G401 (cell line): ENCODE results near the gene CALCA. TPM values are rescaled to one million over a fixed set of nuclear protein-coding genes. Genes with fewer than 3 reads are reported as not detected.

ENCODE experiments used
- DNase-seq: peaks from one replicate; pipeline ENCODE4 v3.0.0-alpha.2; 2015; ENCODE audit warnings: low spot score
- in situ Hi-C: cut with HindIII; loops from 2 replicates; pipeline ENCODE4 v1.10.0; 2016; ENCODE audit warnings: low sequenced_read_pairs, mixed read lengths
- total RNA-seq: library from RNA; depleted of rRNA; stranded (reverse); fragments of >200 nt; shearing (Covaris generic); gene quantifications from 2 replicates; pipeline ENCODE4 v1.2.3, GENCODE V29; 2014; rRNA removed

The CALCA gene
- total RNA-seq, 1 experiment from 2014 or later: not detected

DNA sequence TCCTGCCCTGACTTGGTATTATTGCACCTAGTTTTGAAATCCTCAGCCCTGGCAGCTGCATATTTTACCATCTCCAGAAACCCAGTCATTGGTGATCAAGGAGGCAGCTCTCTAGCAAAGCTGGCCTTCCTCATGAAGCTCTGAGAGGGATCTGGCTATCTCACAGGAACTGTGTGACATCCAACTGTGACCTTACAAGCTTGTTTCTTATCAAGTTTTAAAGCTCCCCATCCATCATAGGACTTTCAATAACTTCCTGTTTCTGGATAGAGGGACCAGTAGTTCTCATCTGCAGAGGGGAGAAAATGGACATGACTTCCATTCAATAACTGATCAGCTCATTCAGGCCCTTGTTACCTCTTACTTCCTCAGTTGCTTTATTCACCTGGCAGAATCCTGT, 18.2 kb downstream of the CALCA start:
- in situ Hi-C loops: no loop called here
- no peak for DNase-seq

DNA sequence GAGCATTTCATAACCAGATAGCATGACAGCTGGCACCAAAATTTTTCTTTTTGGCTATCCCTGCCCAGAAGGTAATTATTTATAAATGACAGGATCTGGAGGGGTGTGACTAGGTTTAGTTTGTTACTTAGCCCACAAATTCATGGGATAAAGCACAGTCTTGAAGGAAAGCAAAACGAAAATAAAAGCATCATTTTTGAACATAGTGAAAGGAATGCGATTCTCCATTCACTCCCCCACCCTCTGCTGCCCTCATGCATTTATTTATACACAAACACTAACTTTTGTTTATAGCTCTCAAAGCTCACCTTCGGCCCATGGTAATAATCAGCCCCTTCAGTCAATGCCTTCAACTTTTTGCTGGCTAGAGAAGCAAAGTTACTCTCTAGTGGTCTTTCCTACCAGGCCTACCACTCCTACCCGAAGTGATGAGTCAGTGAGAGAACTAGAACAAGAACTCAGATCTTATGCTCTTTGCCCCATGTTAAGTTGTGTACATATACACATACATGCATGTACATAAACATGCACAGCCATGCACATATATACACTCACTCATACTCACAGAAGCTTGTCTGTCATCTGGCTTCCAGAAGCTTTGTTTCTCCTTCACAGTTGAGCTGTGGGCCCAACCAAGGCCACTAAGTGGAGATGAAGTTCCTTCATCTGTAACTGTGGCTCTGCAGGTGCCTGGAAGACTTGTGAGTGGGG, 22.6 kb downstream of the CALCA start:
- no peak for DNase-seq
- in situ Hi-C loops: no loop called here

DNA sequence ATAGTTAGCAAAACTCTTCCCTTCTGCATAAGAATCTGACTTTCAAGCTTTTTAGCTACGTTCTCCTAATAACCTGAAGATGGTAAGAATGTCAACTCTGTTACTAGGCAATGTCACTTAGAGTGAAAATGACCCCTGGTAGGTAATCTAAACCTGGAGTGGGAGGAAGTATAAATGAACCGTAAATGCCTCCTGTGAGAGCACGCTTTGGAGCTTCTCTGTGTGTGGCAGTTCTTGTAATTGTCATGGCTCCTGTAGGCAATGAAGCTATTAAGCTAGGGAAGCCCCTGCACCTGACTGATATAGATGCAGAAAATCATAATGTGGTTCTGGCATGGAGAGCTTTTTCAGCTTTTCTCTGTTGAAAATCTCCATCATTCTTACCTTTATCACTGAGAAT, 29.4 kb downstream of the CALCA start:
- in situ Hi-C loops: no loop called here
- DNase-seq: no peak

DNA sequence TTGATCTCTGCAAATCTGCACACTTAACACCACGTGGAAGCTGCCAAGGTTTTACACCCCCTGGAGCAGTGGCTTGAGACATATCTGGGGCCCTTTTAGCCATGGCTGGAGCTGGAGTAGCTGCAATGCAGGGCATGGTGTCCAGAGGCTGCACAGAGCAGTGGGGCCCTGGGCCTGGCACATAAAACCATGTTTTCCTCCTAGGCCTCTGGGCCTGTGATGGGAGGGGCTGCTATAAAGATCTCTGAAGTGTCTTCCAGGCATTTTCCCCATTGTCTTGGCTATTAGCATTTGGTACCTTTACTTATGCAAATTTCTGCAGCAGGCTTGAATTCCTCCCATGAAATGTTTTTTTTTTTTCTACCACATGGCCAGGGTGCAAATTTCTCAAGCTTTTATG, 33.2 kb downstream of the CALCA start:
- DNase-seq: no peak
- in situ Hi-C loops: no loop called here

DNA sequence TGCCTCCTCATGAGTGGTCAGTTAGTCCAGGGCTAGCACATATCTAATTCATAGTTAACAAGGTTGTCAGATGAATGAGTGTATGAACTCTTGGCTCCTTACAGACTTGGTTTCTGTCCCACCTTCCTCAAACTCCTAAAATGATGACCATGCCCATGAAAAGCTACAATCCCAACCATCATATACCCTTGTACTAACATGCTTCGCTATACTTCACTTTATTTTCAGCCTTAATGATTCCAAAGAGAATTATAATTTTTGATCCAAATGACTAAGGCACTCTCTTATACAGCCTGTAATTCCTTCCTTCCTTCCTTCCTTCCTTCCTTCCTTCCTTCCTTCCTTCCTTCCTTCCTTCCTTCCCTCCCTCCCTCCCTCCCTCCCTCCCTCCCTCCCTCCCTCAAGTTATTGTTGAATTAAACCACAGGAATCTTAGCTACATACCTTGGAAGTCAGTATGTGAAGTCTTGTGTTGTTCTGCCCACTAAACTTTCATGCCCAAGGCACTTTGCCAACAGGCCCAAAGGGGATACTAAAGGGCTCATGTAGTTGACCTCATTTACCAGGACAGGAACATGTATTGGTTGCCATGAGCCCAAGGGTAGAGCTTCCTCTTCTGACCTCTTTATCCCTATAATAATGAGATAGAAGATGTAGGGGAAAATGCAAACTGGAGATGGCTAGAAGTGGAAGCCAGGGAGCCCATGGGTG, 37.4 kb downstream of the CALCA start:
- DNase-seq: no peak
- in situ Hi-C loops: no loop called here

DNA sequence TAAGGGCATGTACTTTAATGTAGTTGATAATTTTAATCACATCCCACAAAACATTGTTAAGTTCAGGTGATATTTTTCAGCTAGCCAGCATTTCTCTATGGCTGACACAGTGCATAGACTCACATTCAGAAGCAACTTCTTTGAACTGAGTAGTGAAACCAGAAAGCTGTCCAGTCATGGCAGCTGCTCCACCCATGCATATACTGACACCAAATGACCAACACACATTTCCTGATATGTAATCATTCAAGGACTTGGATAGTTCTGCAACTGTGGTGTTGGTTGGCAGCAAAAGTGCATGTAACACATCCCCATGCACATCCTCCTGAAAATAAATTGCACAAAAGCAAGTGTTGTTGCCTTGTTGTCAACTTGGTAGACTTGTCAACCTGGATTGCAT, 39.7 kb downstream of the CALCA start:
- in situ Hi-C loops: no loop called here
- no peak for DNase-seq

DNA sequence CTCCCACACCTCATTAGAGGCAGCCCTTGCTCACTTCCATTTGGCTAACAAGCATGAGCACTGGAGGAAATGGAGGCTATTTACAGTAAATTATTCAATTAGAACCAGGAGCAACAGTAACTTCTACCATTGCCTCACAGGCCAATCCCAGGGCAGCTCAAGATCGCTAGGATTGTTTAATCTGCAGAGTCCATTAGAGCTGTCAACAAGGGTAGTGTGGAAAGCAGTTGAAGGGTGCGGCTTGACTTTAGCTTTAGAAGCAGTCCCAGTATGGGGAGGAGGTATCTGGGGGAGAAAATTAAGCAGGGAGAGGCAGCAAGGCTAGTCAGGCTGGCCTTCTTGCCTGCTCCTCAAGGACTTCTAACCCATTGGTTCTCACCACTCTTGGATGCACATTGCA, 41.8 kb downstream of the CALCA start:
- in situ Hi-C loops: no loop called here
- no peak for DNase-seq

DNA sequence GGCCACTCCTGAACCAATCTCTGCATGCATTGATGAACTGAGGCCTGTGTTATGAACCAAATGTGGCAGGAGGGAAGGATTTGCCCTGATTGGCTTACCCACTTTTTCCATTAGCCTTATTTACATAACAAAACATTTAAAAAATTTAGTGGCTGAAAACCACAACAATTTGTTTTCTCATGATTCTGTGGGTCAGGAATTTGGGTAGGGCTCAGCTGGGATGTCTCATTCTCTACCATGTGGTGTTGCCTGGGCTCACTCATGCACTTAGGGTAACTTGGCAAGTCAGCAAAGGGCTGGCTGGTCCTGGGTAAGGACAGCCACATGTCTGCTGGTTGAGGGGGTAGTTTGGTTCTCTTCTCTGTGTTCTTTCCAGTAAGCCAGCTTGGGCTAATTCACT, 45.0 kb downstream of the CALCA start:
- in situ Hi-C loops: no loop called here
- no peak for DNase-seq

DNA sequence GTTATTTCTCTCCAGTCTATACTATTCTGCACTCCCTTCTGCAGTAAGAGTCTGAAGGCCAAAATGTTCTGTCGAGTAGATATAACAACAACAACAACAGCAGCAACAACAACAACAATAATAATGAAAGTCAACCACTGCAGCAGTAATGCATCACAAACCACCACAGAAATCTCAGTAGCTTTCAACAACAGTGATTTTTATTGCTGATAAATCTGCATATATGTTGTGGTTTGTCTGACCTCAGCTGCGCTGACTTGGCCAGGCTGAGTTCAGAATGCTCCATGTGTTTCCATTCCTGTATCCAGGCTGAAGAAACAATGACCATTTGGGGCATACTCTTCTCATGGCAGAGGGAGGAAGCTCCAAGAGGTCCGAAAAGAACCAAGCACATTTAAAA, 47.8 kb downstream of the CALCA start:
- DNase-seq: no peak
- in situ Hi-C loops: no loop called here

Other genes starting within 250 kb of the CALCA start
- gene CYP2R1, start 80.1 kb downstream of the CALCA start, total RNA-seq: 9.7 and 26.9 TPM in 2 replicates
- gene CALCB, start 101.2 kb upstream of the CALCA start, total RNA-seq: not detected in 2 replicates
- not detected in 2 replicates for gene INSC, start 142.6 kb upstream of the CALCA start, total RNA-seq